ENCODE results near the gene TRIM28. TPM values are rescaled to one million over a fixed set of nuclear protein-coding genes. Genes with fewer than 3 reads are reported as not detected.
A peak's percentile ranks its signal among the peaks of the same experiment; 100 is the strongest.

TRIM28 gene
- total RNA-seq (100 to 1,000 TPM; 342 to 348 TPM), polyA plus RNA-seq (10 to 100 TPM; 19.4 to 70.9 TPM)

DNA sequence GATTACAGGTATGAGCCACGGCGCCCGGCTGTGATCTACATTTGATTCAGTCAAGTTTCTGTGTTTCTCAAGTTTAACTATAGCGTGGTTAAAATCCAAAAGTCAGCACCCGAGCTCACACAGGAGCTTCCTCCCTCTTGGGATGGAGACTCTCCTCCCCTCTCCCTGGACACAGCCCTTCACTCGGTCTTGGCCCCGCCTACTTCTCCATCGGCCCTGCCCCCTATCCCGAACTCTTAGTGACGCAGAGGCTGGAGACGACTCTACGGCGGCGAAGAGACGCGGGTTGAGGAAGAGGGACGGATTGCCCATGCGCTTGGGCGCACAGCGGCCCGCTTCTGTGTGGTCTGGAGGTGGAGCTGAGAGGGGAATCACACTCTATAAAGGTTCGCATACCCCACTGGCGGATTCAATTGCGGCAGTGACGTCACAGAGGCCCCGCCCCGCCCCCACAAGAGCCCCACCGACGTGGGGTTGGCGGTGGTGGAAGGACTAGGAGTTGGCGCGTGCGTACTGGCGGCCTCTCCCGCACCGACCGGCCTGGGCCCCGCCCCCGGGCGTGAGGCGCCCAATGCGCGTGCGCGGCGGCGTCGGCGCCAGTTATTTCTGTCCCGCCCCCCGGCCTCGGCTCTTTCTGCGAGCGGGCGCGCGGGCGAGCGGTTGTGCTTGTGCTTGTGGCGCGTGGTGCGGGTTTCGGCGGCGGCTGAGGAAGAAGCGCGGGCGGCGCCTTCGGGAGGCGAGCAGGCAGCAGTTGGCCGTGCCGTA is at the start of gene TRIM28:
Gene TRIM28 (plus strand): TSS at position 239 of the 765 bp plus-strand sequence. CDS start 694 bp downstream, outside the sequence.
- Histone ChIP-seq H3K36me3 (ENCODE audit: insufficient read depth, low read length) (peaks cover 21% of the 10 kb centered on the region), H3K4me3 (ENCODE audit: low read length in 2 of 2) (peak within 1 kb of the TSS; percentile 86 to 87), H3K4me1 (ENCODE audit: insufficient read depth, low read length) (peaks cover 30% of the 10 kb centered on the region), H3K27ac (ENCODE audit: low read depth, low read length) (peak within 1 kb of the TSS; percentile 78), H3K27me3 (ENCODE audit: insufficient read depth, low read length) (no peaks in the 10 kb centered on the region), H3K9me3 (ENCODE audit: control insufficient read depth in 1 of 2, low read length in 2 of 2) (no peaks in the 10 kb centered on the region)
- DNase-seq: peak; percentile 100
- Mint-ChIP-seq H3K4me1 (peaks cover 20 to 39% (median 27%) of the 10 kb centered on the region in 4 donors), H3K9me3 (peaks cover 0 to 7% (median 0%) of the 10 kb centered on the region in 8 donors), H3K27ac (peak within 1 kb of the TSS; percentile 95 to 100 (median 99)), H3K27me3 (peaks cover 0 to 7% of the 10 kb centered on the region in 2 donors), H3K4me3 (peak within 1 kb of the TSS; percentile 91 to 97 (median 95)), H3K36me3 (peaks cover 25 to 41% of the 10 kb centered on the region in 2 donors)
- CTCF ChIA-PET (ENCODE audit: partially characterized antibody): interaction anchor here (0.6 to 1.6 kb wide), 4 partner anchors 24 to 45 kb away, joined by 3 to 13 read pairs (median 4); partner anchors contain the start of gene ZBTB45
- POLR2A ChIA-PET (ENCODE audit: partially characterized antibody): interaction anchor here (0.6 to 5.6 kb wide), 21 partner anchors 10 to 694 kb away, joined by 3 to 104 read pairs (median 5); partner anchors contain the start of genes CHMP2A, MZF1, UBE2M and ZBTB45
- intact Hi-C loops (cut with micrococcal nuclease): loop anchor here (1.0 kb wide), 7 partner anchors 11 to 104 kb away; partner anchors contain the start of genes CHMP2A, MZF1, ZBTB45 and ZNF132

DNA sequence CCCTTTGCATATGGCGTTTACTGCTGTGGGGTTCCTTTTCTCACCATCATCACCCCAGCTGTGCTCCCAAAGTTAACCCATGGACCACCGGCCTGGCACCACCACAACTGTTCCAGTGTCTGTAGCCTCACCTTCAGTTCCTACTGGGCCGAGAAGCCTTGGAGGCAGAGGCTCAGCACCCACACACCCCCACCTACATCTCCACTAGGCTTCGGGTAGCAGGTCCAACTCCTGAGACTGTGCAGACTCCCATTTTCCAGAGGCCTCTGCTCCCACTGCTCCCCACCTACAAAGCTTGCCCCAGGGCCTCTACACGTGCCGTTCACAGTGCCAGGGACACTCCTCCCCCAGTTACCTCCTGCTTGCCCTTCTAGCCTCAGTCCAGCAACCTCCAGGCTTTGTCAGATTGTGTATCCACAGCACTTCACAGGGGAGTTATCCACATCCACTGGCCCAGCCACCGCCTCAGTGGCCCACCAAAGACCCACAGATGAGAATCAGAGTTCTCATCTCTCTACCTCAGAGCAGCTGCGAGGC is 46.2 kb upstream of the TRIM28 start:
- no peaks in the 10 kb centered on the region for H3K9me3 ChIP-seq (ENCODE audit: control insufficient read depth in 1 of 2, low read length in 2 of 2)
- H3K36me3 Mint-ChIP-seq: no peaks in the 10 kb centered on the region
- H3K4me3 Mint-ChIP-seq: peak overlapping the region in 5 of 8 donors; percentile 20 to 93 (median 31)
- DNase-seq: no peak
- ChIA-PET POLR2A (ENCODE audit: partially characterized antibody) (interaction anchor here (1.2 kb wide), 2 partner anchors 21 to 22 kb away, joined by 4 read pairs; partner anchors contain the start of gene ZBTB45), CTCF (ENCODE audit: partially characterized antibody) (interaction anchor here (2.7 kb wide), 1 partner anchor 16 kb away, joined by 9 read pairs; no protein-coding TSS in a partner anchor)
- no peaks in the 10 kb centered on the region for H3K27me3 ChIP-seq (ENCODE audit: insufficient read depth, low read length)
- peaks cover 16% of the 10 kb centered on the region for H3K4me1 ChIP-seq (ENCODE audit: insufficient read depth, low read length)
- peaks cover 0 to 16% (median 4%) of the 10 kb centered on the region in 8 donors for H3K9me3 Mint-ChIP-seq
- peaks cover 14 to 25% (median 17%) of the 10 kb centered on the region in 4 donors for H3K4me1 Mint-ChIP-seq
- H3K36me3 ChIP-seq (ENCODE audit: insufficient read depth, low read length): no peaks in the 10 kb centered on the region
- H3K27me3 Mint-ChIP-seq: no peaks in the 10 kb centered on the region
- H3K27ac ChIP-seq (ENCODE audit: low read depth, low read length): no peak overlapping the region
- H3K4me3 ChIP-seq (ENCODE audit: low read length in 2 of 2): no peak overlapping the region
- intact Hi-C loops (cut with micrococcal nuclease): no loop called here
- H3K27ac Mint-ChIP-seq: peak overlapping the region in 1 of 7 donors; percentile 36

DNA sequence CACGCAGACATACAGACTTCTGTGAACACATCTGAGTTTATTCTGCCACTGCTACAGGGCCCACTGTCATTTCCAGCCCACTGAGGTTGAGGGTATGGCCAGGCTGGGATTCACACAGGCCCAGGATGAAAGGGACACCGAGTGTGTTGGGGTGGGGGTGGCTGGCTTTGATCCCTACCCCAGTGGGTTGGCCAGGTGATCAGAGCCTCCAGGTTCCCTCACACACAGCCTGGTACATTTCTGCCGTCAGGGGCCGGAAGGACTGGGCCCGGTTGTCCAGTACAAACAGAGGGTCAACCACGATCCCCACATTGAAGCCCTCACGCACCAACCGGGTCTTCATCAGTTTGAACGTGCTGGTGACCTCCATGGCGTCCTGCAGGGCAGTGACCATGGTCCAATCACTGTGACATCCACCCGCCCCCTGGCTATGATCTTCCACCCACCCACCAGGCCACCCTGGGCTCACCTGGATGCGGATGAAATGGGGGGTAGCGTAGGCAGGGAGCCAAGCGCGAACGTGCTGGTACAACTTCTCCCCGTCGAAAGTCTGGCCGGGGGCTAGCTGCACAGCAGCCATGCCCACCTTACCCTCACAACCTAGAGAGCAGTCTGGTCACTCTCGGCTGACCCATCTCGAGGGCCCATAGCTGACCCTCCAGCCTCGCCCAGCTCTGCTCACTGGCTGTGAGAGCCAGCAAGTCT is 45.4 kb upstream of the TRIM28 start:
- H3K9me3 Mint-ChIP-seq: peaks cover 0 to 16% (median 4%) of the 10 kb centered on the region in 8 donors
- peak overlapping the region; percentile 86 to 94 (median 91) for H3K4me3 Mint-ChIP-seq
- ChIA-PET CTCF (ENCODE audit: partially characterized antibody) (interaction anchor here (1.1 to 2.7 kb wide), 3 partner anchors 15 to 83 kb away, joined by 3 to 9 read pairs (median 5); partner anchors contain the start of gene TRIM28), POLR2A (ENCODE audit: partially characterized antibody) (interaction anchor here (0.8 to 4.0 kb wide), 6 partner anchors 17 to 315 kb away, joined by 3 to 33 read pairs (median 6); partner anchors contain the start of genes CHMP2A, TRIM28, ZBTB45 and ZNF274)
- DNase-seq: no peak
- H3K36me3 ChIP-seq (ENCODE audit: insufficient read depth, low read length): no peaks in the 10 kb centered on the region
- H3K27me3 ChIP-seq (ENCODE audit: insufficient read depth, low read length): no peaks in the 10 kb centered on the region
- H3K36me3 Mint-ChIP-seq: no peaks in the 10 kb centered on the region
- H3K9me3 ChIP-seq (ENCODE audit: control insufficient read depth in 1 of 2, low read length in 2 of 2): no peaks in the 10 kb centered on the region
- peaks cover 16% of the 10 kb centered on the region for H3K4me1 ChIP-seq (ENCODE audit: insufficient read depth, low read length)
- H3K27me3 Mint-ChIP-seq: no peaks in the 10 kb centered on the region
- peaks cover 14 to 25% (median 17%) of the 10 kb centered on the region in 4 donors for H3K4me1 Mint-ChIP-seq
- H3K27ac Mint-ChIP-seq: peak overlapping the region; percentile 77 to 98 (median 96)
- peak overlapping the region; percentile 66 for H3K27ac ChIP-seq (ENCODE audit: low read depth, low read length)
- peak overlapping the region; percentile 30 to 52 for H3K4me3 ChIP-seq (ENCODE audit: low read length in 2 of 2)
- intact Hi-C loops (cut with micrococcal nuclease): loop anchor here (1.0 kb wide), 7 partner anchors 21 to 315 kb away; partner anchors contain the start of genes RPS5, TRIM28, ZBTB45 and ZNF274

- intact Hi-C loops (cut with micrococcal nuclease): loop anchor here (1.0 kb wide), 7 partner anchors 20 to 316 kb away; partner anchors contain the start of genes RPS5, TRIM28, ZBTB45 and ZNF274
- Histone ChIP-seq H3K4me3 (ENCODE audit: low read length in 2 of 2) (peak overlapping the region; percentile 34 to 52), H3K36me3 (ENCODE audit: insufficient read depth, low read length) (no peaks in the 10 kb centered on the region), H3K27me3 (ENCODE audit: insufficient read depth, low read length) (no peaks in the 10 kb centered on the region), H3K27ac (ENCODE audit: low read depth, low read length) (peak overlapping the region; percentile 66), H3K9me3 (ENCODE audit: control insufficient read depth in 1 of 2, low read length in 2 of 2) (no peaks in the 10 kb centered on the region), H3K4me1 (ENCODE audit: insufficient read depth, low read length) (peaks cover 16% of the 10 kb centered on the region)
- peak overlapping the region; percentile 77 to 98 (median 96) for H3K27ac Mint-ChIP-seq
- peaks cover 14 to 25% (median 17%) of the 10 kb centered on the region in 4 donors for H3K4me1 Mint-ChIP-seq
- peaks cover 0 to 1% of the 10 kb centered on the region in 2 donors for H3K36me3 Mint-ChIP-seq
- ChIA-PET POLR2A (ENCODE audit: partially characterized antibody) (interaction anchor here (0.5 to 4.0 kb wide), 11 partner anchors 18 to 318 kb away, joined by 3 to 33 read pairs (median 3); partner anchors contain the start of genes CHMP2A, TRIM28, ZBTB45 and ZNF274), CTCF (ENCODE audit: partially characterized antibody) (interaction anchor here (1.1 to 2.7 kb wide), 5 partner anchors 14 to 82 kb away, joined by 3 to 9 read pairs (median 5); partner anchors contain the start of genes TRIM28 and ZBTB45)
- H3K27me3 Mint-ChIP-seq: no peaks in the 10 kb centered on the region
- DNase-seq: peak; percentile 89 to 96 (median 90)
- H3K4me3 Mint-ChIP-seq: peak overlapping the region; percentile 86 to 94 (median 91)
- peaks cover 0 to 16% (median 4%) of the 10 kb centered on the region in 8 donors for H3K9me3 Mint-ChIP-seq
Measured at GRCh38 chr19:58499021-58499927, 44.6 kb upstream of the TRIM28 start.

GRCh38 chr19:58500242-58500641 is 43.6 kb upstream of the TRIM28 start:
- POLR2A ChIA-PET (ENCODE audit: partially characterized antibody): interaction anchor here (0.5 to 4.0 kb wide), 7 partner anchors 18 to 1140 kb away, joined by 3 to 33 read pairs (median 6); partner anchors contain the start of genes CHMP2A, TRIM28, ZBTB45 and ZNF274
- Mint-ChIP-seq H3K9me3 (peaks cover 0 to 16% (median 4%) of the 10 kb centered on the region in 8 donors), H3K27ac (peak overlapping the region in 5 of 7 donors; percentile 46 to 98 (median 94)), H3K4me3 (peak overlapping the region in 3 of 8 donors; percentile 12 to 60 (median 27)), H3K36me3 (peaks cover 0 to 1% of the 10 kb centered on the region in 2 donors), H3K4me1 (peaks cover 14 to 25% (median 17%) of the 10 kb centered on the region in 4 donors), H3K27me3 (no peaks in the 10 kb centered on the region)
- no peaks in the 10 kb centered on the region for H3K9me3 ChIP-seq (ENCODE audit: control insufficient read depth in 1 of 2, low read length in 2 of 2)
- no peaks in the 10 kb centered on the region for H3K27me3 ChIP-seq (ENCODE audit: insufficient read depth, low read length)
- no peak for DNase-seq
- peaks cover 16% of the 10 kb centered on the region for H3K4me1 ChIP-seq (ENCODE audit: insufficient read depth, low read length)
- CTCF ChIA-PET (ENCODE audit: partially characterized antibody): interaction anchor here (1.7 to 2.7 kb wide), 4 partner anchors 13 to 81 kb away, joined by 5 to 9 read pairs (median 6); partner anchors contain the start of gene ZBTB45
- H3K27ac ChIP-seq (ENCODE audit: low read depth, low read length): no peak overlapping the region
- H3K36me3 ChIP-seq (ENCODE audit: insufficient read depth, low read length): no peaks in the 10 kb centered on the region
- intact Hi-C loops (cut with micrococcal nuclease): no loop called here
- H3K4me3 ChIP-seq (ENCODE audit: low read length in 2 of 2): no peak overlapping the region
